ENCODE results near the gene NDUFV2.
A peak's percentile ranks its signal among the peaks of the same experiment; 100 is the strongest.

NDUFV2 gene

GRCh38 chr18:9177031-9177430 lies 74.5 kb downstream of the NDUFV2 start:
- DNase-seq (ENCODE audit: low read depth), result no peak
- no peak for TF ChIP-seq CTCF (IDR thresholded peaks at IDR 0.05; ENCODE audit: insufficient read depth, low read depth, low read length, missing control alignments)
- H3K4me3 ChIP-seq (ENCODE audit: low read length), result no peak overlapping the region

GRCh38 chr18:9177466-9177865 lies 75.0 kb downstream of the NDUFV2 start:
- TF ChIP-seq CTCF (IDR thresholded peaks at IDR 0.05; ENCODE audit: insufficient read depth, low read depth, low read length, missing control alignments), result no peak
- DNase-seq (ENCODE audit: low read depth), result peak; percentile 26
- no peak overlapping the region for H3K4me3 ChIP-seq (ENCODE audit: low read length)

- DNase-seq (ENCODE audit: low read depth), result no peak
- H3K4me3 ChIP-seq (ENCODE audit: low read length), result no peak overlapping the region
- TF ChIP-seq CTCF (IDR thresholded peaks at IDR 0.05; ENCODE audit: insufficient read depth, low read depth, low read length, missing control alignments), result no peak
Observed at GRCh38 chr18:9178557-9178956, 76.1 kb downstream of the NDUFV2 start.

GRCh38 chr18:9181275-9181674 lies 78.8 kb downstream of the NDUFV2 start:
- DNase-seq (ENCODE audit: low read depth), result no peak
- no peak overlapping the region for H3K4me3 ChIP-seq (ENCODE audit: low read length)
- TF ChIP-seq CTCF (IDR thresholded peaks at IDR 0.05; ENCODE audit: insufficient read depth, low read depth, low read length, missing control alignments), result no peak

GRCh38 chr18:9182852-9183399 lies 80.4 kb downstream of the NDUFV2 start:
- H3K4me3 ChIP-seq (ENCODE audit: low read length), result no peak overlapping the region
- no peak for DNase-seq (ENCODE audit: low read depth)
- no peak for TF ChIP-seq CTCF (IDR thresholded peaks at IDR 0.05; ENCODE audit: insufficient read depth, low read depth, low read length, missing control alignments)

Measured in epithelial cell of esophagus (primary cell).